Astrocyte of the hippocampus (primary cell): ENCODE measurements around the gene GRIN3A.
"Not testable (repeated sequence)": the region's sequence is repeated elsewhere in the genome, so short reads cannot be mapped to it uniquely, and the experiment has no call there.

Experiments used
- DNase-seq: peaks from one replicate; pipeline ENCODE4 v3.0.0; 2011; ENCODE audit warnings: low read depth, low spot score

GRIN3A gene

GRCh38 chr9:101579711-101580545, 158.5 kb downstream of the GRIN3A start:
- no peak for DNase-seq

- peak; percentile 85 for DNase-seq
These were observed 160.1 kb downstream of the GRIN3A start for GRCh38 chr9:101578378-101578777.

- no peak for DNase-seq
These were observed 163.6 kb downstream of the GRIN3A start for GRCh38 chr9:101574731-101575333.

- peak; percentile 57 for DNase-seq
These were observed 166.1 kb downstream of the GRIN3A start for GRCh38 chr9:101572316-101572715.

- DNase-seq: no peak
These were observed 167.3 kb downstream of the GRIN3A start for GRCh38 chr9:101571114-101571513.

- no peak for DNase-seq
These were observed 168.5 kb downstream of the GRIN3A start for GRCh38 chr9:101569741-101570501.

- no peak for DNase-seq
These were observed 170.6 kb downstream of the GRIN3A start for GRCh38 chr9:101567725-101568350.

- DNase-seq: peak; percentile 27
These were observed 171.3 kb downstream of the GRIN3A start for GRCh38 chr9:101566904-101567724.

- no peak for DNase-seq
These were observed 174.2 kb downstream of the GRIN3A start for GRCh38 chr9:101564252-101564651.

GRCh38 chr9:101562966-101563365, 175.5 kb downstream of the GRIN3A start:
- DNase-seq: no peak

GRCh38 chr9:101561740-101562139, 176.7 kb downstream of the GRIN3A start:
- no peak for DNase-seq

GRCh38 chr9:101549472-101550098, 188.9 kb downstream of the GRIN3A start:
- not testable (repeated sequence) for DNase-seq

GRCh38 chr9:101543098-101543735, 195.2 kb downstream of the GRIN3A start:
- DNase-seq: no peak

GRCh38 chr9:101540069-101540468, 198.4 kb downstream of the GRIN3A start:
- DNase-seq: no peak

- peak; percentile 63 for DNase-seq
These were observed 201.5 kb downstream of the GRIN3A start for GRCh38 chr9:101536938-101537337.

- no peak for DNase-seq
These were observed 202.1 kb downstream of the GRIN3A start for GRCh38 chr9:101536351-101536750.

GRCh38 chr9:101533334-101534204, 204.9 kb downstream of the GRIN3A start, which contains the start of gene RNF20:
Gene RNF20 (plus strand): TSS chr9:101533853. CDS start chr9:101535424, 1,571 bp downstream.
- DNase-seq: peak; percentile 99

GRCh38 chr9:101530076-101530711, 208.3 kb downstream of the GRIN3A start:
- DNase-seq: peak; percentile 86
